Measurements from ENCODE around the gene BCL7A.
"Not testable (repeated sequence)": the region's sequence is repeated elsewhere in the genome, so short reads cannot be mapped to it uniquely, and the experiment has no call there.

Gene BCL7A

GRCh38 chr12:122097927-122098756, 76.5 kb downstream of the BCL7A start:
- DNase-seq: no peak

GRCh38 chr12:122099280-122099749, 77.6 kb downstream of the BCL7A start:
- no peak for DNase-seq

- DNase-seq: no peak
Measured at GRCh38 chr12:122099856-122100255, 78.2 kb downstream of the BCL7A start.

- DNase-seq: no peak
Measured at GRCh38 chr12:122100568-122100967, 78.9 kb downstream of the BCL7A start.

- no peak for DNase-seq
Measured at GRCh38 chr12:122102331-122102730, 80.6 kb downstream of the BCL7A start.

GRCh38 chr12:122104844-122105243, 83.2 kb downstream of the BCL7A start:
- DNase-seq: no peak

- DNase-seq: not testable (repeated sequence)
Measured at GRCh38 chr12:122105496-122105895, 83.8 kb downstream of the BCL7A start.

- DNase-seq: no peak
Measured at GRCh38 chr12:122106843-122107242, 85.2 kb downstream of the BCL7A start.

- DNase-seq: no peak
Measured at GRCh38 chr12:122107261-122107660, 85.6 kb downstream of the BCL7A start.

GRCh38 chr12:122111089-122111641, 89.5 kb downstream of the BCL7A start:
- no peak for DNase-seq
